ENCODE measurements around the gene RABGAP1L.
A peak's percentile ranks its signal among the peaks of the same experiment; 100 is the strongest.

The RABGAP1L gene

GRCh38 chr1:174969977-174970376, 810.7 kb downstream of the RABGAP1L start:
- Histone ChIP-seq H3K9me3 (ENCODE audit: control insufficient read depth, low read length) (no peaks in the 10 kb centered on the region), H3K79me2 (no peaks in the 10 kb centered on the region), H3K27ac (peak overlapping the region; percentile 36), H3K36me3 (ENCODE audit: control insufficient read depth, insufficient read depth, low read length) (no peaks in the 10 kb centered on the region), H3K4me3 (ENCODE audit: low read depth, low read length) (no peak overlapping the region), H3K4me1 (peaks cover 18% of the 10 kb centered on the region), H3K27me3 (ENCODE audit: control insufficient read depth, insufficient read depth, low read length) (no peaks in the 10 kb centered on the region), H2AFZ (no peak overlapping the region), H3K9ac (no peak overlapping the region), H3K4me2 (ENCODE audit: low read length) (no peak overlapping the region)
- no peak for TF ChIP-seq CTCF (IDR thresholded peaks at IDR 0.05)

GRCh38 chr1:174971466-174971865, 812.1 kb downstream of the RABGAP1L start:
- Histone ChIP-seq H3K79me2 (no peaks in the 10 kb centered on the region), H3K36me3 (ENCODE audit: control insufficient read depth, insufficient read depth, low read length) (no peaks in the 10 kb centered on the region), H3K9ac (no peak overlapping the region), H3K27me3 (ENCODE audit: control insufficient read depth, insufficient read depth, low read length) (no peaks in the 10 kb centered on the region), H3K4me1 (peaks cover 9% of the 10 kb centered on the region), H2AFZ (peak overlapping the region; percentile 70), H3K27ac (peak overlapping the region; percentile 77), H3K9me3 (ENCODE audit: control insufficient read depth, low read length) (no peaks in the 10 kb centered on the region), H3K4me2 (ENCODE audit: low read length) (peak overlapping the region; percentile 40), H3K4me3 (ENCODE audit: low read depth, low read length) (no peak overlapping the region)
- TF ChIP-seq CTCF (IDR thresholded peaks at IDR 0.05), result no peak

DNA sequence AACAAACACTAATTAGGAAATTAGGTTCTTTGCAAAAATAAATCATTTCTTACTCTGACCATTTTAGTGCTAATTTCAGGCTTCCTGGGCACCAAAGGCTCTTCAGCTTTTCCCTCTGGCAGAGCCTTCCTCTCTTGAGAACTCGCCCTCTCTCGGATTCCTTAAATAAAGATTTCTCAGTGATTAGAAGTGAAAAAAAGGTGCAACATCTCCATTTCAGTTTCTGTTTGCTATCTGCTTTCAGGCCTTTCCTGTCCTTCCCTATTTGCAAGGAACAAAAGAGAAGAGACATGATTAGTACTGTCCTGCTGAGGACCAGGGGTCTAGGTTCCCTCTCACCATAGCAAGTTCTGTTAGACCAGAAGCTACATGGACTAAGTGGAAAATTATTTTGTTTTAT, 812.6 kb downstream of the RABGAP1L start:
- Histone ChIP-seq H2AFZ (peak overlapping the region; percentile 70), H3K4me2 (ENCODE audit: low read length) (peak overlapping the region; percentile 34), H3K9me3 (ENCODE audit: control insufficient read depth, low read length) (no peaks in the 10 kb centered on the region), H3K36me3 (ENCODE audit: control insufficient read depth, insufficient read depth, low read length) (no peaks in the 10 kb centered on the region), H3K27me3 (ENCODE audit: control insufficient read depth, insufficient read depth, low read length) (no peaks in the 10 kb centered on the region), H3K79me2 (no peaks in the 10 kb centered on the region), H3K4me1 (peaks cover 7% of the 10 kb centered on the region), H3K4me3 (ENCODE audit: low read depth, low read length) (no peak overlapping the region), H3K27ac (peak overlapping the region; percentile 77), H3K9ac (no peak overlapping the region)
- TF ChIP-seq CTCF (IDR thresholded peaks at IDR 0.05), result no peak

GRCh38 chr1:174974711-174975119, 815.4 kb downstream of the RABGAP1L start:
- TF ChIP-seq CTCF (IDR thresholded peaks at IDR 0.05), result no peak
- Histone ChIP-seq H3K27me3 (ENCODE audit: control insufficient read depth, insufficient read depth, low read length) (no peaks in the 10 kb centered on the region), H3K4me1 (peaks cover 7% of the 10 kb centered on the region), H3K27ac (no peak overlapping the region), H3K9ac (no peak overlapping the region), H2AFZ (no peak overlapping the region), H3K4me2 (ENCODE audit: low read length) (no peak overlapping the region), H3K9me3 (ENCODE audit: control insufficient read depth, low read length) (no peaks in the 10 kb centered on the region), H3K36me3 (ENCODE audit: control insufficient read depth, insufficient read depth, low read length) (no peaks in the 10 kb centered on the region), H3K79me2 (no peaks in the 10 kb centered on the region), H3K4me3 (ENCODE audit: low read depth, low read length) (no peak overlapping the region)

- Histone ChIP-seq H3K27me3 (ENCODE audit: control insufficient read depth, insufficient read depth, low read length) (no peaks in the 10 kb centered on the region), H3K79me2 (no peaks in the 10 kb centered on the region), H3K9ac (no peak overlapping the region), H3K27ac (no peak overlapping the region), H3K4me1 (peaks cover 7% of the 10 kb centered on the region), H3K4me3 (ENCODE audit: low read depth, low read length) (no peak overlapping the region), H2AFZ (no peak overlapping the region), H3K9me3 (ENCODE audit: control insufficient read depth, low read length) (no peaks in the 10 kb centered on the region), H3K4me2 (ENCODE audit: low read length) (no peak overlapping the region), H3K36me3 (ENCODE audit: control insufficient read depth, insufficient read depth, low read length) (no peaks in the 10 kb centered on the region)
- no peak for TF ChIP-seq CTCF (IDR thresholded peaks at IDR 0.05)
Measured at GRCh38 chr1:174975764-174976163, 816.4 kb downstream of the RABGAP1L start.
